Chondrocyte (in vitro differentiated cells): ENCODE results near the gene TFB2M. TPM values are rescaled to one million over a fixed set of nuclear protein-coding genes. Genes with fewer than 3 reads are reported as not detected.
A peak's percentile ranks its signal among the peaks of the same experiment; 100 is the strongest.

ENCODE experiments used
- DNase-seq: peaks from one replicate; pipeline ENCODE4 v3.0.0; 2021; ENCODE audit warnings: mixed read lengths, low spot score
- H3K27ac Mint-ChIP-seq: one replicate; pipeline ENCODE4 v1.8.0; 2021; ENCODE audit warnings: mild to moderate bottlenecking, moderate library complexity, mixed read lengths; ENCODE audit not compliant: unreplicated experiment
- H3K27me3 Mint-ChIP-seq: 2 replicates; pipeline ENCODE4 v1.8.0; 2021; ENCODE audit warnings: low read depth, mixed read lengths
- H3K36me3 Mint-ChIP-seq: 2 replicates; pipeline ENCODE4 v1.8.0; 2021; ENCODE audit warnings: low read depth, mixed read lengths
- H3K4me1 Mint-ChIP-seq: 2 replicates; pipeline ENCODE4 v1.8.0; 2021; ENCODE audit warnings: low read depth, mild to moderate bottlenecking, mixed read lengths
- H3K4me3 Mint-ChIP-seq: one replicate; pipeline ENCODE4 v1.8.0; 2021; ENCODE audit warnings: mild to moderate bottlenecking, moderate library complexity, mixed read lengths; ENCODE audit not compliant: unreplicated experiment
- H3K9me3 Mint-ChIP-seq: 2 replicates; pipeline ENCODE4 v1.8.0; 2021; ENCODE audit warnings: low read depth, mixed read lengths
- total RNA-seq: library from RNA; stranded (reverse); gene quantifications from 3 replicates; pipeline ENCODE4 v1.2.1, GENCODE V29; 2021
- TF ChIP-seq, protein P1 (sequence below): fragments of 200-600 bp; sonication (generic); IDR thresholded peaks from 2 replicates; pipeline ENCODE4 v1.5.0; 2021; ENCODE audit warnings: antibody characterized with exemption, mild to moderate bottlenecking, moderate library complexity

Gene TFB2M
- total RNA-seq, 1 donor from 2014 or later, result 10.6 TPM

DNA sequence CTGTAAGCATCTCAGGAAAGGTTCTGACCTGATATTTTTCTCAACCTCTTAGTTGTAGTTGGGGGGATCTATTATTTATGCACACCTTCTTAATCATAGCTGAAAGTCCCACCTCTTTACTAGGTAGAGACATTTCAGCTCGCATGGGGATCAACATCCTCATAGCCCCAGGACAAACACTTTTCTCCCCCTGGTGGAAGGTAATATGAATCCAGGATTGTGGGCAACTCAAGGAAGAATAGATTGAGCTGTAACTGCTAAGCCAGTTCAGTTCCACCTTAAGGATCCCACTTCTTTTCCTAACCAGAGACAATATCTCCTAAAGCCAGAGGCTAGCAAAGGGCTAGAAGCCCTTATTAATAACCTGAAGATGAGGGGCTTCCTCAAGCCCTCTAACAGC lies 33.5 kb downstream of the TFB2M start:
- Mint-ChIP-seq H3K36me3 (peaks cover 6% of the 10 kb centered on the region), H3K9me3 (peaks cover 13% of the 10 kb centered on the region), H3K4me3 (no peak overlapping the region), H3K4me1 (no peaks in the 10 kb centered on the region), H3K27ac (no peak overlapping the region), H3K27me3 (no peaks in the 10 kb centered on the region)
- TF ChIP-seq, protein P1, sequence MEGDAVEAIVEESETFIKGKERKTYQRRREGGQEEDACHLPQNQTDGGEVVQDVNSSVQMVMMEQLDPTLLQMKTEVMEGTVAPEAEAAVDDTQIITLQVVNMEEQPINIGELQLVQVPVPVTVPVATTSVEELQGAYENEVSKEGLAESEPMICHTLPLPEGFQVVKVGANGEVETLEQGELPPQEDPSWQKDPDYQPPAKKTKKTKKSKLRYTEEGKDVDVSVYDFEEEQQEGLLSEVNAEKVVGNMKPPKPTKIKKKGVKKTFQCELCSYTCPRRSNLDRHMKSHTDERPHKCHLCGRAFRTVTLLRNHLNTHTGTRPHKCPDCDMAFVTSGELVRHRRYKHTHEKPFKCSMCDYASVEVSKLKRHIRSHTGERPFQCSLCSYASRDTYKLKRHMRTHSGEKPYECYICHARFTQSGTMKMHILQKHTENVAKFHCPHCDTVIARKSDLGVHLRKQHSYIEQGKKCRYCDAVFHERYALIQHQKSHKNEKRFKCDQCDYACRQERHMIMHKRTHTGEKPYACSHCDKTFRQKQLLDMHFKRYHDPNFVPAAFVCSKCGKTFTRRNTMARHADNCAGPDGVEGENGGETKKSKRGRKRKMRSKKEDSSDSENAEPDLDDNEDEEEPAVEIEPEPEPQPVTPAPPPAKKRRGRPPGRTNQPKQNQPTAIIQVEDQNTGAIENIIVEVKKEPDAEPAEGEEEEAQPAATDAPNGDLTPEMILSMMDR, result peak; percentile 32
- DNase-seq, result no peak

DNA sequence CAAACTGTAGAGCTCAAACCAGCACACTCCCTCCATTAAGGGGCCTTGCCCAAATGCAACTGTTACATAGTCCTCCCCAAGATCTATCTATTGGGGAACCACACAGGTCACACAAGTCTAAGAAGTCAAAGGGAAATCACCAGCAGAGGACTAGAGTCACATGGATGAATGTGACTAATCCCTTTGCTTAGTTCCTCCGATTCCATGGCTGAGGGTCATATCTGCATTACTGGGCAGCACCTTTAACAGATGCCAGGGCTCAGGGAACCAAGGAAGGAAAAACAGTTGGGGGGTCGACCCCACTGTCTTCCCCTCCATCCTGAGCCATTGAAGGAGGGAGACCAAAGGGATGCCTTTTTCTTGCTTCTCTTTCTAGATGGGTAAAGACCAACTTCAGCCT lies 35.6 kb downstream of the TFB2M start:
- Mint-ChIP-seq H3K36me3 (peaks cover 6% of the 10 kb centered on the region), H3K27ac (no peak overlapping the region), H3K27me3 (no peaks in the 10 kb centered on the region), H3K4me1 (no peaks in the 10 kb centered on the region), H3K9me3 (peaks cover 13% of the 10 kb centered on the region), H3K4me3 (no peak overlapping the region)
- TF ChIP-seq, protein P1, result no peak
- DNase-seq, result no peak

- H3K4me3 Mint-ChIP-seq, result no peak overlapping the region
- no peak overlapping the region for H3K27ac Mint-ChIP-seq
- H3K4me1 Mint-ChIP-seq, result no peaks in the 10 kb centered on the region
- peaks cover 6% of the 10 kb centered on the region for H3K36me3 Mint-ChIP-seq
- no peak for DNase-seq
- no peaks in the 10 kb centered on the region for H3K27me3 Mint-ChIP-seq
- TF ChIP-seq, protein P1, result no peak
- H3K9me3 Mint-ChIP-seq, result peaks cover 13% of the 10 kb centered on the region
Observed at GRCh38 chr1:246528933-246529731, 36.9 kb downstream of the TFB2M start.

- Mint-ChIP-seq H3K27ac (peak overlapping the region; percentile 24), H3K4me3 (no peak overlapping the region), H3K36me3 (peaks cover 6% of the 10 kb centered on the region), H3K27me3 (no peaks in the 10 kb centered on the region), H3K9me3 (peaks cover 13% of the 10 kb centered on the region), H3K4me1 (no peaks in the 10 kb centered on the region)
- TF ChIP-seq, protein P1, result no peak
- DNase-seq, result no peak
Observed at GRCh38 chr1:246527402-246528088, 38.5 kb downstream of the TFB2M start.

DNA sequence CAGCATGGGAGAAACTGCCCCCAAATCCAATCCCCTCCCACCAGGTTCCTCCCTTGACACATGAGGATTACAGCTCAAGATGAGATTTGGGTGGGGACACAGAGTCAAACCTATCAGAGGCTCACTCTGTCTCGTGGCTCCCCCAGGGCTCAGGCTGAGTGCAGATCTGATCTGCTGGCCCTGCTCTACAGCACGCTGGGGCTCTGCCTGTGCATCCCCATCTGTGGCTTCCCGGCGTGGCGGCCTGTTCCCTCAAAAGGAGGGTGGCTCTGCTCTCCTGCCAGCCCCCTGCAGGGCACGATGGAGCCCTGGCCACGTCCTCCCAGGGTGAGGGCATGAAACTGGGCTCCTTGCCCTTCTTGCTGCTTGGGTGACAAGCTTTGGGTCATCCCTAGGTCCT lies 39.1 kb downstream of the TFB2M start:
- no peaks in the 10 kb centered on the region for H3K4me1 Mint-ChIP-seq
- DNase-seq, result no peak
- TF ChIP-seq, protein P1, result no peak
- peaks cover 13% of the 10 kb centered on the region for H3K9me3 Mint-ChIP-seq
- no peak overlapping the region for H3K4me3 Mint-ChIP-seq
- no peaks in the 10 kb centered on the region for H3K27me3 Mint-ChIP-seq
- peak overlapping the region; percentile 24 for H3K27ac Mint-ChIP-seq
- H3K36me3 Mint-ChIP-seq, result peaks cover 6% of the 10 kb centered on the region
